WTC11 (cell line): ENCODE data around the gene EEF2K. TPM values are rescaled to one million over a fixed set of nuclear protein-coding genes. Genes with fewer than 3 reads are reported as not detected.

Experiments used
- ATAC-seq: fragments of 200-7000 bp; cut with Tn5 transposase; 2 replicates; pipeline ENCODE4 v1.10.0; 2021; ENCODE audit warnings: mild to moderate bottlenecking, moderate library complexity
- CTCF ChIA-PET: fragments of 300-600 bp; sonication (Branson Sonifier 250); formaldehyde crosslinking; loops from one replicate; lab custom pipeline; 2021; ENCODE audit warnings: antibody characterized with exemption; lab: Charles Lee
- POLR2A ChIA-PET: fragments of 350-600 bp; sonication (Branson Sonifier 250); formaldehyde crosslinking; loops from one replicate; lab custom pipeline; 2021; ENCODE audit warnings: antibody characterized with exemption; lab: Charles Lee
- DNase-seq: peaks from one replicate; pipeline ENCODE4 v3.0.0; 2021; ENCODE audit warnings: low spot score
- H3K27ac Mint-ChIP-seq: 2 replicates; pipeline ENCODE4 v1.8.0; 2021; ENCODE audit warnings: mixed read lengths
- H3K27me3 Mint-ChIP-seq: 2 replicates; pipeline ENCODE4 v1.8.0; 2021; ENCODE audit warnings: low read depth, mild to moderate bottlenecking, moderate library complexity, mixed read lengths
- H3K36me3 Mint-ChIP-seq: 2 replicates; pipeline ENCODE4 v1.8.0; 2021; ENCODE audit warnings: mixed read lengths
- H3K4me1 Mint-ChIP-seq: 2 replicates; pipeline ENCODE4 v1.8.0; 2022; ENCODE audit warnings: mixed read lengths
- H3K4me3 Mint-ChIP-seq: 2 replicates; pipeline ENCODE4 v1.8.0; 2021; ENCODE audit warnings: mild to moderate bottlenecking, moderate library complexity, mixed read lengths
- H3K9me3 Mint-ChIP-seq: 2 replicates; pipeline ENCODE4 v1.8.0; 2021; ENCODE audit warnings: mixed read lengths
- ARID4B ChIP-seq: sonication (generic); formaldehyde crosslinking; IDR thresholded peaks from 2 replicates; pipeline ENCODE4 v1.8.0; 2023; ENCODE audit warnings: missing genetic modification reagents, mild to moderate bottlenecking, borderline replicate concordance
- ATF1 ChIP-seq: sonication (generic); formaldehyde crosslinking; IDR thresholded peaks from 2 replicates; pipeline ENCODE4 v1.8.1; 2023; ENCODE audit warnings: mild to moderate bottlenecking, moderate library complexity, missing genetic modification reagents
- CBFB ChIP-seq: sonication (generic); formaldehyde crosslinking; IDR thresholded peaks from 2 replicates; pipeline ENCODE4 v1.8.1; 2022; ENCODE audit warnings: mild to moderate bottlenecking, low read depth, missing genetic modification reagents
- CTCF ChIP-seq: fragments of 200-600 bp; IDR thresholded peaks from 2 replicates; pipeline ENCODE4 v1.8.0; 2022; ENCODE audit warnings: antibody characterized with exemption
- E2F5 ChIP-seq: sonication (generic); formaldehyde crosslinking; IDR thresholded peaks from 2 replicates; pipeline ENCODE4 v1.8.1; 2022; ENCODE audit warnings: mild to moderate bottlenecking, moderate library complexity, missing genetic modification reagents
- ERG ChIP-seq: fragments of 250-450 bp; sonication (Bioruptor Pico); IDR thresholded peaks from 2 replicates; pipeline ENCODE4 v1.8.0; 2021; ENCODE audit warnings: mild to moderate bottlenecking
- ESRRA ChIP-seq: sonication (generic); formaldehyde crosslinking; IDR thresholded peaks from 2 replicates; pipeline ENCODE4 v1.8.1; 2022; ENCODE audit warnings: mild to moderate bottlenecking, missing genetic modification reagents, borderline replicate concordance
- FOXP4 ChIP-seq: sonication (generic); formaldehyde crosslinking; IDR thresholded peaks from 2 replicates; pipeline ENCODE4 v1.8.0; 2022; ENCODE audit warnings: mild to moderate bottlenecking, missing genetic modification reagents
- HMGA2 ChIP-seq: fragments of 250-450 bp; sonication (Bioruptor Pico); IDR thresholded peaks from 2 replicates; pipeline ENCODE4 v1.4.0; 2021; ENCODE audit warnings: mild to moderate bottlenecking, moderate library complexity
- HMGXB4 ChIP-seq: sonication (generic); formaldehyde crosslinking; IDR thresholded peaks from 2 replicates; pipeline ENCODE4 v1.8.1; 2023; ENCODE audit warnings: mild to moderate bottlenecking, moderate library complexity, missing genetic modification reagents
- MLX ChIP-seq: sonication (generic); formaldehyde crosslinking; IDR thresholded peaks from 2 replicates; pipeline ENCODE4 v1.8.1; 2023; ENCODE audit warnings: mild to moderate bottlenecking, missing genetic modification reagents, moderate library complexity
- NFATC4 ChIP-seq: fragments of 250-450 bp; sonication (Bioruptor Pico); IDR thresholded peaks from 2 replicates; pipeline ENCODE4 v1.9.0; 2021; ENCODE audit warnings: mild to moderate bottlenecking
- NR2C2 ChIP-seq: sonication (generic); formaldehyde crosslinking; IDR thresholded peaks from 2 replicates; pipeline ENCODE4 v1.8.0; 2022; ENCODE audit warnings: mild to moderate bottlenecking, missing genetic modification reagents
- PRRX2 ChIP-seq: fragments of 250-450 bp; sonication (Bioruptor Pico); IDR thresholded peaks from 2 replicates; pipeline ENCODE4 v1.8.0; 2021; ENCODE audit warnings: mild to moderate bottlenecking
- SMAD4 ChIP-seq: sonication (generic); formaldehyde crosslinking; IDR thresholded peaks from 2 replicates; pipeline ENCODE4 v1.8.0; 2022; ENCODE audit warnings: mild to moderate bottlenecking, missing genetic modification reagents
- TP53 ChIP-seq: sonication (generic); formaldehyde crosslinking; IDR thresholded peaks from 2 replicates; pipeline ENCODE4 v1.8.1; 2023; ENCODE audit warnings: mild to moderate bottlenecking, missing genetic modification reagents
- ZBTB21 ChIP-seq: sonication (generic); formaldehyde crosslinking; IDR thresholded peaks from 2 replicates; pipeline ENCODE4 v1.8.1; 2023; ENCODE audit warnings: mild to moderate bottlenecking, missing genetic modification reagents, borderline replicate concordance
- ZMAT4 ChIP-seq: fragments of 250-450 bp; sonication (Bioruptor Pico); IDR thresholded peaks from 2 replicates; pipeline ENCODE4 v1.9.0; 2021; ENCODE audit warnings: mild to moderate bottlenecking
- ZNF138 ChIP-seq: sonication (generic); formaldehyde crosslinking; conservative IDR thresholded peaks from 2 replicates; pipeline ENCODE4 v1.8.1; 2022; ENCODE audit warnings: mild to moderate bottlenecking, moderate library complexity, missing genetic modification reagents
- ZNF416 ChIP-seq: fragments of 250-450 bp; sonication (Bioruptor Pico); IDR thresholded peaks from 2 replicates; pipeline ENCODE4 v1.9.0; 2021; ENCODE audit warnings: mild to moderate bottlenecking, inconsistent platforms
- total RNA-seq: library from RNA; stranded (reverse); gene quantifications from 3 replicates; pipeline ENCODE4 v1.2.3, GENCODE V29; 2021

EEF2K gene
- total RNA-seq, 1 experiment from 2014 or later = 26.7 TPM

GRCh38 chr16:22304411-22304810 is 98.3 kb downstream of the EEF2K start:
- no peaks in the 10 kb centered on the region for H3K9me3 Mint-ChIP-seq
- no peaks in the 10 kb centered on the region for H3K27me3 Mint-ChIP-seq
- TF ChIP-seq MLX (CRISPR knock-in tag) (no peak), CBFB (no peak), ZNF138 (no peak), HMGA2 (CRISPR knock-in tag) (no peak), ZBTB21 (CRISPR knock-in tag) (no peak), ZNF416 (CRISPR knock-in tag) (no peak), TP53 (CRISPR knock-in tag) (no peak), SMAD4 (CRISPR knock-in tag) (no peak), ESRRA (CRISPR knock-in tag) (no peak), ERG (CRISPR knock-in tag) (no peak), ATF1 (CRISPR knock-in tag) (no peak), PRRX2 (CRISPR knock-in tag) (no peak), FOXP4 (no peak), ARID4B (CRISPR knock-in tag) (no peak), E2F5 (CRISPR knock-in tag) (no peak), NFATC4 (no peak), CTCF (no peak), HMGXB4 (CRISPR knock-in tag) (no peak), ZMAT4 (no peak), NR2C2 (CRISPR knock-in tag) (no peak)
- H3K36me3 Mint-ChIP-seq = peaks cover 34% of the 10 kb centered on the region
- POLR2A ChIA-PET = interaction anchor here (0.8 kb wide), 1 partner anchor 98 kb away, joined by 3 read pairs; the partner anchor contains the start of gene EEF2K
- H3K27ac Mint-ChIP-seq = peak overlapping the region; percentile 54; the same call in 1 of the 2 replicates
- H3K4me3 Mint-ChIP-seq = no peak overlapping the region
- CTCF ChIA-PET = interaction anchor here (1.8 kb wide), 1 partner anchor 120 kb away, joined by 4 read pairs; no protein-coding TSS in a partner anchor
- peaks cover 11% of the 10 kb centered on the region for H3K4me1 Mint-ChIP-seq
- ATAC-seq = no peak
- no peak for DNase-seq
